Hepatocyte (in vitro differentiated cells): Measurements from ENCODE around the gene BCAS3.

Experiments
- EZH2 ChIP-seq: fragments of 200-600 bp; sonication (generic); IDR thresholded peaks from 2 replicates; pipeline ENCODE4 v1.6.1; 2016; ENCODE audit warnings: antibody characterized with exemption, mild to moderate bottlenecking, borderline replicate concordance
- EZH2phosphoT487 ChIP-seq: fragments of 200-600 bp; sonication (generic); IDR thresholded peaks from one replicate; pipeline ENCODE4 v1.6.1; 2018; ENCODE audit warnings: antibody characterized with exemption, mild to moderate bottlenecking, low read depth, moderate library complexity; ENCODE audit not compliant: unreplicated experiment, severe bottlenecking
- TF ChIP-seq, protein P1 (sequence below): fragments of 200-600 bp; sonication (generic); IDR thresholded peaks from 2 replicates; pipeline ENCODE4 v1.5.1; 2016; ENCODE audit warnings: antibody characterized with exemption, mild to moderate bottlenecking; ENCODE audit not compliant: poor library complexity

DNA sequence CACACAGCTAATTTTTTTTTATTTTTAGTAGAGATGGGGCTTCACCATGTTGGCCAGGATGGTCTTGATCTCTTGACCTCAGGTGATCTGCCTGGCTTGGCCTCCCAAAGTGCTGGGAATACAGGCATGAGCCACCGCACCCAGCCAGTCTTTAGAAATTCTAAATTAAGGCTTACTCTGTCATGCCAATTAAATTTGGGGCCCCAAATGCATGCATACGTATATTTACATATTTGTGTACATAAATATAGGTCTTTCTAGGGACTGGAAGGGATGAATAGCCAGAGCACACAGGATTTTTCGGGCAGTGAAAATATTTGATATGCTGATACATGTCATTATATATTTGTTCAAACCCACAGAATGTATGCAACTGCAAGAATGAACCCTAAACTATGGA, 105.1 kb downstream of the BCAS3 start:
- TF ChIP-seq, protein P1, sequence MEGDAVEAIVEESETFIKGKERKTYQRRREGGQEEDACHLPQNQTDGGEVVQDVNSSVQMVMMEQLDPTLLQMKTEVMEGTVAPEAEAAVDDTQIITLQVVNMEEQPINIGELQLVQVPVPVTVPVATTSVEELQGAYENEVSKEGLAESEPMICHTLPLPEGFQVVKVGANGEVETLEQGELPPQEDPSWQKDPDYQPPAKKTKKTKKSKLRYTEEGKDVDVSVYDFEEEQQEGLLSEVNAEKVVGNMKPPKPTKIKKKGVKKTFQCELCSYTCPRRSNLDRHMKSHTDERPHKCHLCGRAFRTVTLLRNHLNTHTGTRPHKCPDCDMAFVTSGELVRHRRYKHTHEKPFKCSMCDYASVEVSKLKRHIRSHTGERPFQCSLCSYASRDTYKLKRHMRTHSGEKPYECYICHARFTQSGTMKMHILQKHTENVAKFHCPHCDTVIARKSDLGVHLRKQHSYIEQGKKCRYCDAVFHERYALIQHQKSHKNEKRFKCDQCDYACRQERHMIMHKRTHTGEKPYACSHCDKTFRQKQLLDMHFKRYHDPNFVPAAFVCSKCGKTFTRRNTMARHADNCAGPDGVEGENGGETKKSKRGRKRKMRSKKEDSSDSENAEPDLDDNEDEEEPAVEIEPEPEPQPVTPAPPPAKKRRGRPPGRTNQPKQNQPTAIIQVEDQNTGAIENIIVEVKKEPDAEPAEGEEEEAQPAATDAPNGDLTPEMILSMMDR = no peak
- TF ChIP-seq EZH2 = no peak
- TF ChIP-seq EZH2phosphoT487 = no peak
